SU-DHL-6 (cell line): Measurements from ENCODE around the gene ATL2.

ENCODE experiments used
- H2AFZ ChIP-seq: fragments of 200-600 bp; sonication (generic); 2 replicates; pipeline ENCODE4 v1.6.1; 2014; ENCODE audit warnings: low read depth, mild to moderate bottlenecking, moderate library complexity, mixed read lengths, antibody characterized with exemption, low read length; ENCODE audit not compliant: severe bottlenecking
- H3F3A ChIP-seq: fragments of 200-600 bp; shearing (Covaris generic); 2 replicates; pipeline ENCODE4 v1.6.0; 2016; ENCODE audit warnings: antibody characterized with exemption, mild to moderate bottlenecking; ENCODE audit not compliant: insufficient read depth
- H3K27ac ChIP-seq: fragments of 200-600 bp; sonication (generic); 2 replicates; pipeline ENCODE4 v1.5.1; 2016; ENCODE audit warnings: low read depth, mild to moderate bottlenecking, low read length, moderate library complexity, mixed read lengths
- H3K27me3 ChIP-seq: fragments of 200-600 bp; sonication (generic), shearing (Covaris generic); 2 replicates; pipeline ENCODE4 v1.6.0; 2014; ENCODE audit warnings: mild to moderate bottlenecking, low read length
- H3K36me3 ChIP-seq: fragments of 200-600 bp; sonication (generic); 2 replicates; pipeline ENCODE4 v1.6.1; 2014; ENCODE audit warnings: mild to moderate bottlenecking, low read length, mixed read lengths
- H3K4me2 ChIP-seq: fragments of 300-600, 200-600 bp; shearing (Covaris generic), sonication (generic); 2 replicates; pipeline ENCODE4 v1.6.0; 2014; ENCODE audit warnings: low read length, low read depth, mild to moderate bottlenecking; ENCODE audit not compliant: poor library complexity, severe bottlenecking
- H3K4me3 ChIP-seq: fragments of 200-600 bp; sonication (generic); 2 replicates; pipeline ENCODE4 v1.5.1; 2014; ENCODE audit warnings: antibody characterized with exemption, low read length, mild to moderate bottlenecking, mixed read lengths; ENCODE audit not compliant: insufficient read depth, poor library complexity, severe bottlenecking
- H3K79me2 ChIP-seq: fragments of 200-600 bp; sonication (generic); 2 replicates; pipeline ENCODE4 v1.6.1; 2014; ENCODE audit warnings: mild to moderate bottlenecking, low read length, moderate library complexity; ENCODE audit not compliant: insufficient read depth
- H3K9ac ChIP-seq: fragments of 200-600 bp; sonication (generic); 2 replicates; pipeline ENCODE4 v1.7.0; 2014; ENCODE audit warnings: mild to moderate bottlenecking, low read length
- H3K9me2 ChIP-seq: fragments of 200-600 bp; sonication (generic); replicated peaks from 2 replicates; pipeline ENCODE4 v1.6.1; 2014; ENCODE audit warnings: low read length; ENCODE audit not compliant: insufficient read depth
- H3K9me3 ChIP-seq: fragments of 200-600 bp; sonication (generic); 2 replicates; pipeline ENCODE4 v1.6.1; 2014; ENCODE audit warnings: low read length, mixed read lengths; ENCODE audit not compliant: insufficient read depth
- H4K20me1 ChIP-seq: fragments of 200-600 bp; sonication (generic); 2 replicates; pipeline ENCODE4 v1.6.1; 2014; ENCODE audit warnings: low read depth, mild to moderate bottlenecking, antibody characterized with exemption, low read length, moderate library complexity, mixed read lengths
- CTCF ChIP-seq: fragments of 200-600 bp; sonication (generic); IDR thresholded peaks from one replicate; pipeline ENCODE4 v1.5.1; 2017; ENCODE audit warnings: antibody characterized with exemption, mild to moderate bottlenecking, low read length, moderate library complexity; ENCODE audit not compliant: insufficient read depth, poor library complexity, severe bottlenecking
- EZH2phosphoT487 ChIP-seq: fragments of 200-600 bp; sonication (generic), shearing (Covaris generic); conservative IDR thresholded peaks from 2 replicates; pipeline ENCODE4 v1.6.1; 2018; ENCODE audit warnings: mild to moderate bottlenecking, antibody characterized with exemption, low read length, moderate library complexity, mixed read lengths

Gene ATL2

GRCh38 chr2:38277245-38278116 lies 99.6 kb downstream of the ATL2 start:
- Histone ChIP-seq H3K9ac (no peak overlapping the region), H3K79me2 (no peaks in the 10 kb centered on the region), H2AFZ (no peak overlapping the region), H3K4me3 (no peak overlapping the region), H4K20me1 (no peaks in the 10 kb centered on the region), H3K9me3 (no peaks in the 10 kb centered on the region), H3K27ac (no peak overlapping the region), H3K9me2 (no peaks in the 10 kb centered on the region), H3K27me3 (no peaks in the 10 kb centered on the region), H3F3A (no peaks in the 10 kb centered on the region), H3K36me3 (no peaks in the 10 kb centered on the region), H3K4me2 (no peak overlapping the region)
- no peak for TF ChIP-seq CTCF
- TF ChIP-seq EZH2phosphoT487: no peak

GRCh38 chr2:38274286-38275276 lies 102.5 kb downstream of the ATL2 start:
- H3K4me2 ChIP-seq: no peak overlapping the region
- H3K36me3 ChIP-seq: no peaks in the 10 kb centered on the region
- no peaks in the 10 kb centered on the region for H4K20me1 ChIP-seq
- no peaks in the 10 kb centered on the region for H3K27me3 ChIP-seq
- no peak overlapping the region for H3K9ac ChIP-seq
- no peak overlapping the region for H3K27ac ChIP-seq
- H3F3A ChIP-seq: no peaks in the 10 kb centered on the region
- TF ChIP-seq EZH2phosphoT487 (no peak), CTCF (peak; percentile 35)
- H3K9me3 ChIP-seq: no peaks in the 10 kb centered on the region
- no peaks in the 10 kb centered on the region for H3K9me2 ChIP-seq
- no peaks in the 10 kb centered on the region for H3K79me2 ChIP-seq
- no peak overlapping the region for H2AFZ ChIP-seq
- H3K4me3 ChIP-seq: no peak overlapping the region

- H3K4me2 ChIP-seq: no peak overlapping the region
- no peaks in the 10 kb centered on the region for H4K20me1 ChIP-seq
- H3K9me2 ChIP-seq: no peaks in the 10 kb centered on the region
- no peaks in the 10 kb centered on the region for H3K9me3 ChIP-seq
- H3K27ac ChIP-seq: no peak overlapping the region
- H3K79me2 ChIP-seq: no peaks in the 10 kb centered on the region
- no peaks in the 10 kb centered on the region for H3K27me3 ChIP-seq
- no peak overlapping the region for H2AFZ ChIP-seq
- no peaks in the 10 kb centered on the region for H3K36me3 ChIP-seq
- no peak overlapping the region for H3K9ac ChIP-seq
- H3K4me3 ChIP-seq: no peak overlapping the region
- TF ChIP-seq CTCF (no peak), EZH2phosphoT487 (no peak)
- H3F3A ChIP-seq: no peaks in the 10 kb centered on the region
Measured at GRCh38 chr2:38271697-38272096, 105.4 kb downstream of the ATL2 start.
